Heart right ventricle (tissue), 16 donors: Measurements from ENCODE around the gene NOP14. TPM values are rescaled to one million over a fixed set of nuclear protein-coding genes. Genes with fewer than 3 reads are reported as not detected.
A peak's percentile ranks its signal among the peaks of the same experiment; 100 is the strongest.

ENCODE experiments used
- ATAC-seq, 8 donors: fragments of 200-7000 bp; cut with Tn5 transposase; one replicate each; pipeline ENCODE4 v1.9.1; 2020; ENCODE audit warnings: mild to moderate bottlenecking in 8 of 8, moderate library complexity in 8 of 8, moderate number of reproducible peaks in 1 of 8
- DNase-seq, 2 donors: peaks; one replicate each; pipeline ENCODE4 v3.0.0-alpha.2; 2020
- H3K27ac ChIP-seq, 10 donors: fragments of 200-600 bp; sonication (generic) in 2 of 10; one replicate each; pipeline versions ENCODE4 v1.5.0 to v1.8.0; 2020 to 2022; ENCODE audit warnings: mild to moderate bottlenecking in 3 of 10
- H3K27me3 ChIP-seq, 7 donors: fragments of 200-600 bp; one replicate each; pipeline ENCODE4 v1.8.0; 2021 to 2022; ENCODE audit warnings: mild to moderate bottlenecking in 2 of 7
- H3K36me3 ChIP-seq, 9 donors: fragments of 200-600 bp; sonication (generic) in 1 of 9; one replicate each; pipeline versions ENCODE4 v1.5.0 to v1.8.0; 2020 to 2022; ENCODE audit warnings: mild to moderate bottlenecking in 2 of 9
- H3K4me1 ChIP-seq, 9 donors: fragments of 200-600 bp; sonication (generic) in 1 of 9; one replicate each; pipeline versions ENCODE4 v1.5.0 to v1.8.0; 2020 to 2022; ENCODE audit warnings: mild to moderate bottlenecking in 4 of 9
- H3K4me3 ChIP-seq, 10 donors: fragments of 200-600 bp; sonication (generic) in 2 of 10; one replicate each; pipeline versions ENCODE4 v1.5.0 to v1.8.0; 2020 to 2022; ENCODE audit warnings: mild to moderate bottlenecking in 7 of 10, moderate library complexity in 2 of 10
- H3K9me3 ChIP-seq, 11 donors: fragments of 200-600 bp in 10 of 11; sonication (generic) in 2 of 11; one replicate each; pipeline versions ENCODE4 v1.5.0 to v1.8.0; 2013 to 2022; ENCODE audit warnings: mild to moderate bottlenecking in 2 of 11, control low read depth in 1 of 11, moderate library complexity in 1 of 11
- CTCF ChIP-seq, 9 donors: fragments of 200-600 bp; sonication (generic) in 2 of 9; IDR thresholded peaks; one replicate each; pipeline versions ENCODE4 v1.5.0 to v1.8.0; 2021 to 2022; ENCODE audit warnings: antibody characterized with exemption in 9 of 9, mild to moderate bottlenecking in 5 of 9, moderate library complexity in 1 of 9
- WGBS, 2 donors: extraction: QIAGEN DNeasy Blood & Tissue Kit; methylation state at CpG; one replicate each; pipeline ENCODE4 v1.1.7; 2013; ENCODE audit warnings: inconsistent platforms in 1 of 2; 5-methylcytosine and 5-hydroxymethylcytosine counted together
- intact Hi-C, 10 donors: fragments of 100-400 bp; cut with DNase I; formaldehyde crosslinking; loops; one replicate each; pipeline versions ENCODE4 v1.11.1 to v1.14.2; 2022
- polyA plus RNA-seq, 2 donors: library from polyadenylated mRNA; stranded (reverse); fragments of 200-250 nt; gene quantifications; one replicate each; pipeline ENCODE4 v1.2.3, GENCODE V29; 2013
- total RNA-seq, 10 donors: library from RNA; stranded (reverse); fragmentation: NEBNext Ultra II Directional in 3 of 10; extraction: Animal tissue kit (Norgen Biotek cat#: 25700) in 3 of 10; gene quantifications; one replicate each; pipeline versions ENCODE4 v1.2.1 to v1.2.4, GENCODE V29; 2021 to 2023
- donor health status: Arrhythmogenic right ventricular cardiomyopathy.
- donor health status: ischemic (EF 13 %, LVEDD 7.1; RV severe dilation, severe dysfunction).
- donor health status: healthy with polysubstance abuse.
- donor health status: DM: no; HTN: yes; CAD: no.
- donor health status: DM: no; HTN: no; CAD: no.
- donor health status: ischemic (EF 25% LVEDD 6.9; RV normal size, moderate dysfunction).
- donor health status: ischemic (EF 25% LVEDD 5.7; RV mildly dilated, moderate dysfunction).
- donor health status: healthy.
- donor health status: DM: yes; HTN: yes; CAD: no.
- donor health status: Ischemic cardiomyopathy.
- donor health status: ischemic (EF 35%, LVEDD 5.7; RV mildly dilated, moderate dysfunction).
- donor health status: nonischemic (EF 11% LVEDD 7.7; RV severe dilation, severe dysfunction).
- donor health status: DM: yes; HTN: yes; CAD: no.
- donor health status: PGD.
- donor health status: ischemic (EF 29% LVEDD 5.4; RV normal size, mild dysfunction).
- donor health status: nonischemic (EF 23%, LVEDD 6.1; RV moderate dilation, normal function).

NOP14 gene
- total and polyA plus RNA-seq, 12 donors = 12.4 to 24.0 (median 17.3) TPM

GRCh38 chr4:2910409-2910808 is 52.8 kb downstream of the NOP14 start:
- Histone ChIP-seq H3K27ac (peak overlapping the region in 1 of 10 donors; percentile 12), H3K27me3 (no peaks in the 10 kb centered on the region), H3K9me3 (no peaks in the 10 kb centered on the region), H3K36me3 (peaks cover 3 to 100% (median 70%) of the 10 kb centered on the region in 9 donors), H3K4me3 (no peak overlapping the region), H3K4me1 (peaks cover 0 to 30% (median 5%) of the 10 kb centered on the region in 9 donors)
- DNase-seq (no peak), ATAC-seq (peak in 2 of 8 donors; percentile 23 to 44)
- 81 to 84% methylated on average over 7 of the region's 7 CpGs for WGBS, 2 donors
- intact Hi-C loops = loop anchor here in 1 of 10 donors (5.0 kb wide), 1 partner anchor 143 kb away; no protein-coding TSS in a partner anchor
- TF ChIP-seq CTCF (IDR thresholded peaks at IDR 0.05) = peak in 5 of 9 donors; percentile 17 to 35 (median 31)

GRCh38 chr4:2909583-2909982 is 53.6 kb downstream of the NOP14 start:
- intact Hi-C loops = loop anchor here in 1 of 10 donors (10.0 kb wide), 1 partner anchor 145 kb away; no protein-coding TSS in a partner anchor
- H3K9me3 ChIP-seq = no peaks in the 10 kb centered on the region
- peaks cover 0 to 30% (median 5%) of the 10 kb centered on the region in 9 donors for H3K4me1 ChIP-seq
- WGBS, 2 donors = 66 to 75% methylated on average over 8 of the region's 8 CpGs
- no peak overlapping the region for H3K4me3 ChIP-seq
- no peak for TF ChIP-seq CTCF (IDR thresholded peaks at IDR 0.05)
- DNase-seq = no peak
- peaks cover 3 to 100% (median 70%) of the 10 kb centered on the region in 9 donors for H3K36me3 ChIP-seq
- peak in 3 of 8 donors; percentile 28 to 56 (median 34) for ATAC-seq
- H3K27ac ChIP-seq = peak overlapping the region in 2 of 10 donors; percentile 6 to 9
- no peaks in the 10 kb centered on the region for H3K27me3 ChIP-seq

- Histone ChIP-seq H3K27ac (peak overlapping the region in 1 of 10 donors; percentile 9), H3K36me3 (peaks cover 3 to 100% (median 70%) of the 10 kb centered on the region in 9 donors), H3K27me3 (no peaks in the 10 kb centered on the region), H3K4me1 (peaks cover 0 to 30% (median 5%) of the 10 kb centered on the region in 9 donors), H3K9me3 (no peaks in the 10 kb centered on the region), H3K4me3 (no peak overlapping the region)
- no peak for ATAC-seq
- no peak for DNase-seq
- 88% methylated on average over 7 of the region's 7 CpGs for WGBS, 2 donors
- no peak for TF ChIP-seq CTCF (IDR thresholded peaks at IDR 0.05)
- intact Hi-C loops = loop anchor here in 1 of 10 donors (10.0 kb wide), 1 partner anchor 144 kb away; no protein-coding TSS in a partner anchor
These were observed 54.5 kb downstream of the NOP14 start for GRCh38 chr4:2908686-2909085.

GRCh38 chr4:2907706-2908293 is 55.4 kb downstream of the NOP14 start:
- Histone ChIP-seq H3K9me3 (no peaks in the 10 kb centered on the region), H3K4me1 (peaks cover 0 to 22% (median 5%) of the 10 kb centered on the region in 9 donors), H3K27me3 (no peaks in the 10 kb centered on the region), H3K27ac (no peak overlapping the region), H3K36me3 (peaks cover 3 to 100% (median 75%) of the 10 kb centered on the region in 9 donors), H3K4me3 (no peak overlapping the region)
- ATAC-seq (no peak), DNase-seq (no peak)
- intact Hi-C loops = loop anchor here in 1 of 10 donors (10.0 kb wide), 1 partner anchor 143 kb away; no protein-coding TSS in a partner anchor
- WGBS, 2 donors = 91 to 93% methylated on average over 11 of the region's 11 CpGs
- no peak for TF ChIP-seq CTCF (IDR thresholded peaks at IDR 0.05)
